ENCODE measurements around the gene LDLRAD4. TPM values are rescaled to one million over a fixed set of nuclear protein-coding genes. Genes with fewer than 3 reads are reported as not detected.

LDLRAD4 gene
- total RNA-seq, 1 donor from 2014 or later = 18.3 TPM

GRCh38 chr18:13268158-13269012 lies 49.8 kb downstream of the LDLRAD4 start:
- H3K27me3 ChIP-seq (ENCODE audit: control insufficient read depth in 3 of 3, insufficient read depth in 3 of 3, low read length in 3 of 3) = no peaks in the 10 kb centered on the region
- no peaks in the 10 kb centered on the region for H3K9me3 ChIP-seq (ENCODE audit: control insufficient read depth in 3 of 3, low read length in 3 of 3)
- H3K9ac ChIP-seq (ENCODE audit: low read depth in 1 of 3, low read length in 3 of 3) = peak overlapping the region; percentile 8 to 42 (median 40)
- H3K4me3 ChIP-seq (ENCODE audit: low read length in 3 of 3) = no peak overlapping the region
- peaks cover 46 to 63% (median 48%) of the 10 kb centered on the region in 3 donors for H3K4me1 ChIP-seq (ENCODE audit: control insufficient read depth in 3 of 3, insufficient read depth in 3 of 3, low read length in 3 of 3)
- H3K27ac ChIP-seq (ENCODE audit: low read depth, low read length) = peak overlapping the region; percentile 70
- H3K36me3 ChIP-seq (ENCODE audit: control insufficient read depth in 3 of 3, insufficient read depth in 3 of 3, low read length in 3 of 3) = no peaks in the 10 kb centered on the region

GRCh38 chr18:13269013-13269280 lies 50.4 kb downstream of the LDLRAD4 start:
- Histone ChIP-seq H3K27ac (ENCODE audit: low read depth, low read length) (peak overlapping the region; percentile 70), H3K27me3 (ENCODE audit: control insufficient read depth in 3 of 3, insufficient read depth in 3 of 3, low read length in 3 of 3) (no peaks in the 10 kb centered on the region), H3K9ac (ENCODE audit: low read depth in 1 of 3, low read length in 3 of 3) (no peak overlapping the region), H3K9me3 (ENCODE audit: control insufficient read depth in 3 of 3, low read length in 3 of 3) (no peaks in the 10 kb centered on the region), H3K4me3 (ENCODE audit: low read length in 3 of 3) (no peak overlapping the region), H3K4me1 (ENCODE audit: control insufficient read depth in 3 of 3, insufficient read depth in 3 of 3, low read length in 3 of 3) (peaks cover 46 to 61% (median 48%) of the 10 kb centered on the region in 3 donors), H3K36me3 (ENCODE audit: control insufficient read depth in 3 of 3, insufficient read depth in 3 of 3, low read length in 3 of 3) (no peaks in the 10 kb centered on the region)

GRCh38 chr18:13269521-13270011 lies 51.0 kb downstream of the LDLRAD4 start:
- Histone ChIP-seq H3K9ac (ENCODE audit: low read depth in 1 of 3, low read length in 3 of 3) (no peak overlapping the region), H3K27ac (ENCODE audit: low read depth, low read length) (peak overlapping the region; percentile 70), H3K4me3 (ENCODE audit: low read length in 3 of 3) (no peak overlapping the region), H3K4me1 (ENCODE audit: control insufficient read depth in 3 of 3, insufficient read depth in 3 of 3, low read length in 3 of 3) (peaks cover 43 to 55% (median 46%) of the 10 kb centered on the region in 3 donors), H3K36me3 (ENCODE audit: control insufficient read depth in 3 of 3, insufficient read depth in 3 of 3, low read length in 3 of 3) (no peaks in the 10 kb centered on the region), H3K27me3 (ENCODE audit: control insufficient read depth in 3 of 3, insufficient read depth in 3 of 3, low read length in 3 of 3) (no peaks in the 10 kb centered on the region), H3K9me3 (ENCODE audit: control insufficient read depth in 3 of 3, low read length in 3 of 3) (no peaks in the 10 kb centered on the region)

GRCh38 chr18:13270279-13270855 lies 51.8 kb downstream of the LDLRAD4 start:
- Histone ChIP-seq H3K9me3 (ENCODE audit: control insufficient read depth in 3 of 3, low read length in 3 of 3) (no peaks in the 10 kb centered on the region), H3K4me1 (ENCODE audit: control insufficient read depth in 3 of 3, insufficient read depth in 3 of 3, low read length in 3 of 3) (peaks cover 41 to 48% (median 45%) of the 10 kb centered on the region in 3 donors), H3K27me3 (ENCODE audit: control insufficient read depth in 3 of 3, insufficient read depth in 3 of 3, low read length in 3 of 3) (no peaks in the 10 kb centered on the region), H3K9ac (ENCODE audit: low read depth in 1 of 3, low read length in 3 of 3) (no peak overlapping the region), H3K4me3 (ENCODE audit: low read length in 3 of 3) (no peak overlapping the region), H3K36me3 (ENCODE audit: control insufficient read depth in 3 of 3, insufficient read depth in 3 of 3, low read length in 3 of 3) (no peaks in the 10 kb centered on the region), H3K27ac (ENCODE audit: low read depth, low read length) (no peak overlapping the region)

- Histone ChIP-seq H3K9me3 (ENCODE audit: control insufficient read depth in 3 of 3, low read length in 3 of 3) (no peaks in the 10 kb centered on the region), H3K4me1 (ENCODE audit: control insufficient read depth in 3 of 3, insufficient read depth in 3 of 3, low read length in 3 of 3) (peaks cover 34 to 41% (median 35%) of the 10 kb centered on the region in 3 donors), H3K9ac (ENCODE audit: low read depth in 1 of 3, low read length in 3 of 3) (no peak overlapping the region), H3K27ac (ENCODE audit: low read depth, low read length) (no peak overlapping the region), H3K36me3 (ENCODE audit: control insufficient read depth in 3 of 3, insufficient read depth in 3 of 3, low read length in 3 of 3) (no peaks in the 10 kb centered on the region), H3K4me3 (ENCODE audit: low read length in 3 of 3) (no peak overlapping the region), H3K27me3 (ENCODE audit: control insufficient read depth in 3 of 3, insufficient read depth in 3 of 3, low read length in 3 of 3) (no peaks in the 10 kb centered on the region)
Observed at GRCh38 chr18:13271302-13271911, 52.8 kb downstream of the LDLRAD4 start.

- no peak overlapping the region for H3K4me3 ChIP-seq (ENCODE audit: low read length in 3 of 3)
- no peaks in the 10 kb centered on the region for H3K36me3 ChIP-seq (ENCODE audit: control insufficient read depth in 3 of 3, insufficient read depth in 3 of 3, low read length in 3 of 3)
- H3K27me3 ChIP-seq (ENCODE audit: control insufficient read depth in 3 of 3, insufficient read depth in 3 of 3, low read length in 3 of 3) = no peaks in the 10 kb centered on the region
- no peak overlapping the region for H3K9ac ChIP-seq (ENCODE audit: low read depth in 1 of 3, low read length in 3 of 3)
- H3K4me1 ChIP-seq (ENCODE audit: control insufficient read depth in 3 of 3, insufficient read depth in 3 of 3, low read length in 3 of 3) = peaks cover 28 to 34% (median 31%) of the 10 kb centered on the region in 3 donors
- no peak overlapping the region for H3K27ac ChIP-seq (ENCODE audit: low read depth, low read length)
- no peaks in the 10 kb centered on the region for H3K9me3 ChIP-seq (ENCODE audit: control insufficient read depth in 3 of 3, low read length in 3 of 3)
Observed at GRCh38 chr18:13272416-13272815, 53.9 kb downstream of the LDLRAD4 start.

GRCh38 chr18:13273800-13274199 lies 55.2 kb downstream of the LDLRAD4 start:
- peaks cover 0 to under 1% (median under 1%) of the 10 kb centered on the region in 3 donors for H3K36me3 ChIP-seq (ENCODE audit: control insufficient read depth in 3 of 3, insufficient read depth in 3 of 3, low read length in 3 of 3)
- no peak overlapping the region for H3K4me3 ChIP-seq (ENCODE audit: low read length in 3 of 3)
- H3K4me1 ChIP-seq (ENCODE audit: control insufficient read depth in 3 of 3, insufficient read depth in 3 of 3, low read length in 3 of 3) = peaks cover 17 to 21% (median 17%) of the 10 kb centered on the region in 3 donors
- H3K9me3 ChIP-seq (ENCODE audit: control insufficient read depth in 3 of 3, low read length in 3 of 3) = no peaks in the 10 kb centered on the region
- no peak overlapping the region for H3K27ac ChIP-seq (ENCODE audit: low read depth, low read length)
- no peak overlapping the region for H3K9ac ChIP-seq (ENCODE audit: low read depth in 1 of 3, low read length in 3 of 3)
- H3K27me3 ChIP-seq (ENCODE audit: control insufficient read depth in 3 of 3, insufficient read depth in 3 of 3, low read length in 3 of 3) = no peaks in the 10 kb centered on the region

GRCh38 chr18:13275075-13275474 lies 56.5 kb downstream of the LDLRAD4 start:
- no peak overlapping the region for H3K27ac ChIP-seq (ENCODE audit: low read depth, low read length)
- no peak overlapping the region for H3K4me3 ChIP-seq (ENCODE audit: low read length in 3 of 3)
- no peaks in the 10 kb centered on the region for H3K27me3 ChIP-seq (ENCODE audit: control insufficient read depth in 3 of 3, insufficient read depth in 3 of 3, low read length in 3 of 3)
- H3K9ac ChIP-seq (ENCODE audit: low read depth in 1 of 3, low read length in 3 of 3) = no peak overlapping the region
- H3K9me3 ChIP-seq (ENCODE audit: control insufficient read depth in 3 of 3, low read length in 3 of 3) = no peaks in the 10 kb centered on the region
- peaks cover 0 to 5% (median 3%) of the 10 kb centered on the region in 3 donors for H3K36me3 ChIP-seq (ENCODE audit: control insufficient read depth in 3 of 3, insufficient read depth in 3 of 3, low read length in 3 of 3)
- H3K4me1 ChIP-seq (ENCODE audit: control insufficient read depth in 3 of 3, insufficient read depth in 3 of 3, low read length in 3 of 3) = peaks cover 6 to 14% (median 7%) of the 10 kb centered on the region in 3 donors

- Histone ChIP-seq H3K9ac (ENCODE audit: low read depth in 1 of 3, low read length in 3 of 3) (no peak overlapping the region), H3K36me3 (ENCODE audit: control insufficient read depth in 3 of 3, insufficient read depth in 3 of 3, low read length in 3 of 3) (peaks cover 4 to 7% (median 7%) of the 10 kb centered on the region in 3 donors), H3K27me3 (ENCODE audit: control insufficient read depth in 3 of 3, insufficient read depth in 3 of 3, low read length in 3 of 3) (no peaks in the 10 kb centered on the region), H3K27ac (ENCODE audit: low read depth, low read length) (no peak overlapping the region), H3K4me1 (ENCODE audit: control insufficient read depth in 3 of 3, insufficient read depth in 3 of 3, low read length in 3 of 3) (peaks cover 5 to 9% (median 6%) of the 10 kb centered on the region in 3 donors), H3K4me3 (ENCODE audit: low read length in 3 of 3) (no peak overlapping the region), H3K9me3 (ENCODE audit: control insufficient read depth in 3 of 3, low read length in 3 of 3) (no peaks in the 10 kb centered on the region)
Observed at GRCh38 chr18:13276530-13277520, 58.3 kb downstream of the LDLRAD4 start.

All from skeletal muscle tissue (tissue), 4 donors.